IMR-90 (cell line): ENCODE data around the gene SDCCAG8. TPM values are rescaled to one million over a fixed set of nuclear protein-coding genes. Genes with fewer than 3 reads are reported as not detected.

Source experiments
- ATAC-seq: fragments of 200-7000 bp; cut with Tn5 transposase; 2 replicates; pipeline ENCODE4 v1.9.1; 2020; ENCODE audit warnings: low read depth, mild to moderate bottlenecking, moderate library complexity
- BruUV-seq: library from RNA; stranded (reverse); fragments of 400-500 nt; replicated peaks from 2 replicates; lab custom pipeline; 2021; lab: Mats Ljungman, UMichigan
- CTCF ChIA-PET: fragments of 300-600 bp; formaldehyde crosslinking; extraction: SDS; loops from one replicate; lab custom pipeline; 2021; ENCODE audit warnings: antibody characterized with exemption; lab: Yijun Ruan, JAX
- POLR2A ChIA-PET: fragments of 300-600 bp; sonication (Branson Sonifier 250); formaldehyde crosslinking; loops from one replicate; lab custom pipeline; 2022; ENCODE audit warnings: antibody characterized with exemption; ENCODE audit not compliant: unreplicated experiment; lab: Charles Lee
- DNase-seq: peaks from one replicate; pipeline ENCODE4 v3.0.0; 2013
- H2AFZ ChIP-seq: replicated peaks from 2 replicates; pipeline ENCODE3; 2013; ENCODE audit warnings: low read length, mild to moderate bottlenecking; ENCODE audit not compliant: poor library complexity
- H2AK5ac ChIP-seq: 2 replicates; pipeline ENCODE4 v1.6.1; 2013; ENCODE audit warnings: low read depth, low read length, inconsistent platforms
- H2AK9ac ChIP-seq: replicated peaks from 2 replicates; pipeline ENCODE3; 2013; ENCODE audit warnings: mild to moderate bottlenecking, low read depth, low read length, moderate library complexity; ENCODE audit not compliant: poor library complexity
- H2BK120ac ChIP-seq: 2 replicates; pipeline ENCODE4 v1.6.1; 2013; ENCODE audit warnings: low read depth, low read length, inconsistent platforms
- H2BK15ac ChIP-seq: 3 replicates; pipeline ENCODE4 v1.6.1; 2013; ENCODE audit warnings: low read depth, low read length, inconsistent platforms
- H2BK20ac ChIP-seq: 2 replicates; pipeline ENCODE4 v1.6.1; 2013; ENCODE audit warnings: low read depth, mild to moderate bottlenecking, inconsistent platforms, low read length, moderate library complexity
- H2BK5ac ChIP-seq: 2 replicates; pipeline ENCODE4 v1.6.1; 2013; ENCODE audit warnings: mild to moderate bottlenecking, low read depth, low read length, inconsistent platforms; ENCODE audit not compliant: poor library complexity, severe bottlenecking
- H3K14ac ChIP-seq: replicated peaks from 2 replicates; pipeline ENCODE4 v1.6.1; 2013; ENCODE audit warnings: low read depth, low read length, inconsistent platforms
- H3K18ac ChIP-seq: 2 replicates; pipeline ENCODE4 v1.6.1; 2013; ENCODE audit warnings: low read depth, low read length, control low read depth
- H3K23ac ChIP-seq: 2 replicates; pipeline ENCODE4 v1.6.1; 2013; ENCODE audit warnings: low read depth, low read length, inconsistent platforms
- H3K27ac ChIP-seq: 2 replicates; pipeline ENCODE4 v1.5.1; 2013; ENCODE audit warnings: mild to moderate bottlenecking, control low read depth, low read length; ENCODE audit not compliant: insufficient read depth
- H3K27me3 ChIP-seq: 2 replicates; pipeline ENCODE4 v1.6.1; 2013; ENCODE audit warnings: low read length; ENCODE audit not compliant: control insufficient read depth, insufficient read depth
- H3K36me3 ChIP-seq: 2 replicates; pipeline ENCODE4 v1.6.1; 2013; ENCODE audit warnings: low read length, mixed read lengths; ENCODE audit not compliant: control insufficient read depth, insufficient read depth
- H3K4ac ChIP-seq: 2 replicates; pipeline ENCODE4 v1.6.1; 2013; ENCODE audit warnings: low read depth, low read length, inconsistent platforms
- H3K4me1 ChIP-seq: 2 replicates; pipeline ENCODE4 v1.6.1; 2013; ENCODE audit warnings: low read length, mixed read lengths; ENCODE audit not compliant: control insufficient read depth, insufficient read depth
- H3K4me2 ChIP-seq: 2 replicates; pipeline ENCODE4 v1.6.1; 2013; ENCODE audit warnings: low read depth, mild to moderate bottlenecking, control low read depth, low read length, moderate library complexity
- H3K4me3 ChIP-seq: 2 replicates; pipeline ENCODE4 v1.5.1; 2013; ENCODE audit warnings: low read depth, mild to moderate bottlenecking, control low read depth, low read length, moderate library complexity; ENCODE audit not compliant: insufficient read depth
- H3K56ac ChIP-seq: 2 replicates; pipeline ENCODE4 v1.6.1; 2013; ENCODE audit warnings: low read length, inconsistent platforms; ENCODE audit not compliant: insufficient read depth; ENCODE audit errors: extremely low read depth
- H3K79me1 ChIP-seq, 2 experiments: 2 replicates each; pipeline ENCODE4 v1.6.1; 2013; ENCODE audit warnings: low read length in 2 of 2, inconsistent platforms in 1 of 2, low read depth in 1 of 2
- H3K9ac ChIP-seq: 2 replicates; pipeline ENCODE4 v1.6.1; 2013; ENCODE audit warnings: low read depth, low read length, control low read depth
- H3K9me1 ChIP-seq: 2 replicates; pipeline ENCODE4 v1.6.1; 2013; ENCODE audit warnings: low read length, inconsistent platforms; ENCODE audit not compliant: insufficient read depth
- H3K9me3 ChIP-seq: 2 replicates; pipeline ENCODE4 v1.6.1; 2013; ENCODE audit warnings: low read length; ENCODE audit not compliant: control insufficient read depth, insufficient read depth
- H4K20me1 ChIP-seq: 2 replicates; pipeline ENCODE4 v1.6.1; 2013; ENCODE audit warnings: low read length, inconsistent platforms; ENCODE audit not compliant: insufficient read depth
- H4K5ac ChIP-seq: 2 replicates; pipeline ENCODE4 v1.6.1; 2013; ENCODE audit warnings: mild to moderate bottlenecking, low read depth, low read length, control low read depth
- H4K8ac ChIP-seq, 2 experiments: 2 replicates each; pipeline ENCODE4 v1.6.1; 2013; ENCODE audit warnings: low read depth in 2 of 2, low read length in 2 of 2, control low read depth in 1 of 2, inconsistent platforms in 1 of 2
- H4K91ac ChIP-seq: 2 replicates; pipeline ENCODE4 v1.6.1; 2013; ENCODE audit warnings: low read depth, low read length, inconsistent platforms; ENCODE audit not compliant: insufficient read depth
- BHLHE40 ChIP-seq: fragments of 150-350 bp; IDR thresholded peaks from 2 replicates; pipeline ENCODE4 v1.6.1; 2016; ENCODE audit warnings: mild to moderate bottlenecking, low read depth, low read length
- ELK1 ChIP-seq: fragments of 150-350 bp; IDR thresholded peaks from 2 replicates; pipeline ENCODE4 v1.6.1; 2016; ENCODE audit warnings: low read depth, mild to moderate bottlenecking, low read length, moderate library complexity, borderline replicate concordance
- MAFK ChIP-seq: IDR thresholded peaks from 2 replicates; pipeline ENCODE4 v1.6.1; 2012; ENCODE audit warnings: low read depth, low read length, improper control_type of control experiment
- MAZ ChIP-seq: IDR thresholded peaks from 2 replicates; pipeline ENCODE4 v1.6.1; 2012; ENCODE audit warnings: low read depth, mild to moderate bottlenecking, low read length, improper control_type of control experiment, moderate library complexity, borderline replicate concordance
- MXI1 ChIP-seq: IDR thresholded peaks from 2 replicates; pipeline ENCODE4 v1.6.1; 2012; ENCODE audit warnings: low read depth, mild to moderate bottlenecking, low read length, moderate library complexity, borderline replicate concordance
- NFE2L2 ChIP-seq: fragments of 150-350 bp; IDR thresholded peaks from 2 replicates; pipeline ENCODE4 v1.6.1; 2016; ENCODE audit warnings: low read depth, mild to moderate bottlenecking, low read length
- POLR2A ChIP-seq: IDR thresholded peaks from 2 replicates; pipeline ENCODE4 v1.6.1; 2012; ENCODE audit warnings: mild to moderate bottlenecking, low read depth, low read length
- RAD21 ChIP-seq: IDR thresholded peaks from 2 replicates; pipeline ENCODE4 v1.6.1; 2012; ENCODE audit warnings: low read length, improper control_type of control experiment
- RCOR1 ChIP-seq: IDR thresholded peaks from 2 replicates; pipeline ENCODE4 v1.6.1; 2012; ENCODE audit warnings: mild to moderate bottlenecking, low read length, improper control_type of control experiment; ENCODE audit not compliant: insufficient replicate concordance
- RFX5 ChIP-seq: IDR thresholded peaks from 2 replicates; pipeline ENCODE4 v1.8.0; 2012; ENCODE audit warnings: low read depth, mild to moderate bottlenecking, low read length, moderate library complexity
- WGBS, 2 experiments: methylation state at CpG; one replicate each; pipeline versions ENCODE4 v1.1.5 to v1.1.7; 2013; ENCODE audit warnings: missing lambda C conversion rate in 2 of 2; ENCODE audit not compliant: insufficient read length in 1 of 2; ENCODE audit errors: extremely low coverage in 2 of 2; 5-methylcytosine and 5-hydroxymethylcytosine counted together
- dilution Hi-C: fragments of 300-500 bp; cut with HindIII; formaldehyde crosslinking; loops from one replicate; pipeline ENCODE4 v1.14.3; 2018; ENCODE audit warnings: low sequenced_read_pairs; ENCODE audit not compliant: unreplicated experiment
- in situ Hi-C: fragments of 300-500 bp; cut with MboI; formaldehyde crosslinking; loops from 3 replicates; pipeline ENCODE4 v1.14.3; 2019; ENCODE audit warnings: low sequenced_read_pairs, inconsistent platforms, mixed read lengths
- intact Hi-C: fragments of 100-400 bp; cut with micrococcal nuclease; formaldehyde crosslinking; loops from 2 replicates; pipeline ENCODE4 v1.10.0; 2022
- polyA plus RNA-seq, 3 experiments: library from polyadenylated mRNA; depleted of rRNA; stranded (reverse); fragments of >200 nt; gene quantifications; 2 replicates each; pipeline ENCODE4 v1.2.3, GENCODE V29; 2012; ENCODE audit warnings: low replicate concordance in 1 of 3
- total RNA-seq: library from RNA; depleted of rRNA; stranded (reverse); fragments of >200 nt; gene quantifications from 2 replicates; pipeline ENCODE4 v1.2.3, GENCODE V29; 2012

The SDCCAG8 gene
- total and polyA plus RNA-seq, 2 of the 4 experiments (the other 2 are of a cell fraction) = 25.2 to 46.8 TPM

- in situ Hi-C loops = no loop called here
- Histone ChIP-seq H3K4me2 (no peak overlapping the region), H2BK20ac (no peak overlapping the region), H3K9me3 (no peaks in the 10 kb centered on the region), H3K27me3 (no peaks in the 10 kb centered on the region), H2BK120ac (no peak overlapping the region), H2AK5ac (no peak overlapping the region), H4K5ac (no peak overlapping the region), H3K9ac (no peak overlapping the region), H3K79me1 (peaks cover 0 to 3% of the 10 kb centered on the region in 2 experiments; a peak in 1 of 4 replicates), H3K18ac (no peak overlapping the region), H4K91ac (no peak overlapping the region), H3K4me1 (no peaks in the 10 kb centered on the region), H3K4me3 (no peak overlapping the region), H2AK9ac (no peak overlapping the region), H3K23ac (no peak overlapping the region), H2BK5ac (no peak overlapping the region), H2BK15ac (no peak overlapping the region), H3K56ac (no peak overlapping the region; the same call in 1 of the 2 replicates), H3K27ac (no peak overlapping the region), H4K20me1 (no peaks in the 10 kb centered on the region), H3K4ac (no peak overlapping the region), H3K36me3 (peaks cover 5% of the 10 kb centered on the region), H2AFZ (no peak overlapping the region), H3K14ac (no peak overlapping the region), H3K9me1 (no peaks in the 10 kb centered on the region; the same call in 1 of the 2 replicates), H4K8ac (no peak overlapping the region)
- DNase-seq = no peak
- TF ChIP-seq MAFK (no peak), ELK1 (no peak), BHLHE40 (no peak), POLR2A (no peak), NFE2L2 (no peak), RFX5 (no peak), MAZ (no peak), MXI1 (no peak), RAD21 (no peak), RCOR1 (no peak)
- no peak for ATAC-seq
- intact Hi-C loops = no loop called here
- BruUV-seq = no TSS peak
- CTCF ChIA-PET = no interaction called here
- dilution Hi-C loops = no loop called here
- POLR2A ChIA-PET = no interaction called here
- no CpG with 5 or more reads among the region's 2 CpGs for WGBS, 2 experiments
These were observed 123.9 kb downstream of the SDCCAG8 start for GRCh38 chr1:243379706-243380105.
